Daoy (cell line): ENCODE measurements around the gene SLC24A4. TPM values are rescaled to one million over a fixed set of nuclear protein-coding genes. Genes with fewer than 3 reads are reported as not detected.
A peak's percentile ranks its signal among the peaks of the same experiment; 100 is the strongest.

Experiments
- DNase-seq: peaks from one replicate; pipeline ENCODE4 v3.0.0-alpha.2; 2015; ENCODE audit warnings: low read depth
- total RNA-seq: library from RNA; depleted of rRNA; stranded (reverse); fragments of >200 nt; shearing (Covaris generic); gene quantifications from 2 replicates; pipeline ENCODE4 v1.2.3, GENCODE V29; 2014

The SLC24A4 gene
- total RNA-seq, 1 experiment from 2014 or later: not detected

GRCh38 chr14:92500491-92500941 is 177.6 kb downstream of the SLC24A4 start:
- DNase-seq: no peak

GRCh38 chr14:92501891-92502351 is 179.0 kb downstream of the SLC24A4 start:
- peak; percentile 43 for DNase-seq

GRCh38 chr14:92502541-92503286 is 179.7 kb downstream of the SLC24A4 start:
- DNase-seq: no peak

GRCh38 chr14:92503756-92504491 is 181.0 kb downstream of the SLC24A4 start:
- peak; percentile 73 for DNase-seq

GRCh38 chr14:92505826-92506225 is 182.9 kb downstream of the SLC24A4 start:
- no peak for DNase-seq

- DNase-seq: no peak
These were observed 183.3 kb downstream of the SLC24A4 start for GRCh38 chr14:92506231-92506630.

GRCh38 chr14:92507174-92507768 is 184.3 kb downstream of the SLC24A4 start:
- DNase-seq: no peak

- peak; percentile 19 for DNase-seq
These were observed 188.0 kb downstream of the SLC24A4 start for GRCh38 chr14:92510972-92511371.

- DNase-seq: peak; percentile 96
These were observed 188.7 kb downstream of the SLC24A4 start for GRCh38 chr14:92511453-92512238.

- no peak for DNase-seq
These were observed 189.8 kb downstream of the SLC24A4 start for GRCh38 chr14:92512807-92513203.

- DNase-seq: peak; percentile 84
These were observed 190.4 kb downstream of the SLC24A4 start, which contains the start of gene RIN3 for GRCh38 chr14:92513204-92513965. TSS of gene RIN3 (plus strand) at chr14:92513781. CDS start at chr14:92513933, 152 bp downstream.

GRCh38 chr14:92513966-92514843 is 191.2 kb downstream of the SLC24A4 start:
- DNase-seq: peak; percentile 46

- no peak for DNase-seq
These were observed 192.0 kb downstream of the SLC24A4 start for GRCh38 chr14:92514844-92515514.

GRCh38 chr14:92515546-92516343 is 192.8 kb downstream of the SLC24A4 start:
- DNase-seq: no peak

- DNase-seq: no peak
These were observed 193.5 kb downstream of the SLC24A4 start for GRCh38 chr14:92516344-92516965.

GRCh38 chr14:92516966-92517506 is 194.1 kb downstream of the SLC24A4 start:
- DNase-seq: no peak

- DNase-seq: no peak
These were observed 194.8 kb downstream of the SLC24A4 start for GRCh38 chr14:92517761-92518160.
